Measurements from ENCODE around the gene TWF2. TPM values are rescaled to one million over a fixed set of nuclear protein-coding genes. Genes with fewer than 3 reads are reported as not detected.

TWF2 gene
- total RNA-seq, 1 donor from 2014 or later = 65.2 TPM

- no peaks in the 10 kb centered on the region for H3K36me3 Mint-ChIP-seq (ENCODE audit: low read depth)
Observed at GRCh38 chr3:52242039-52242438, 3.1 kb upstream of the TWF2 start.

GRCh38 chr3:52240886-52241370, 2.0 kb upstream of the TWF2 start:
- no peak for DNase-seq (ENCODE audit: low spot score)
- peaks cover 3% of the 10 kb centered on the region for H3K9me3 Mint-ChIP-seq (ENCODE audit: low read depth)
- H3K27ac Mint-ChIP-seq (ENCODE audit: unreplicated experiment) = peak overlapping the region; percentile 94
- H3K4me3 Mint-ChIP-seq (ENCODE audit: unreplicated experiment) = no peak overlapping the region
- peaks cover 60% of the 10 kb centered on the region for H3K4me1 Mint-ChIP-seq (ENCODE audit: low read depth)
- no peaks in the 10 kb centered on the region for H3K27me3 Mint-ChIP-seq (ENCODE audit: low read depth)
- H3K36me3 Mint-ChIP-seq (ENCODE audit: low read depth) = no peaks in the 10 kb centered on the region
- no peak for TF ChIP-seq CTCF (IDR thresholded peaks at IDR 0.05)

More at GRCh38 chr3:52242039-52242438, 3.1 kb upstream of the TWF2 start:
- no peak for DNase-seq (ENCODE audit: low spot score)
- Mint-ChIP-seq H3K9me3 (ENCODE audit: low read depth) (peaks cover 3% of the 10 kb centered on the region), H3K27ac (ENCODE audit: unreplicated experiment) (no peak overlapping the region), H3K4me1 (ENCODE audit: low read depth) (peaks cover 61% of the 10 kb centered on the region), H3K4me3 (ENCODE audit: unreplicated experiment) (no peak overlapping the region), H3K27me3 (ENCODE audit: low read depth) (no peaks in the 10 kb centered on the region)
- no peak for TF ChIP-seq CTCF (IDR thresholded peaks at IDR 0.05)

GRCh38 chr3:52240059-52240885, 1.3 kb upstream of the TWF2 start:
- Mint-ChIP-seq H3K27me3 (ENCODE audit: low read depth) (no peaks in the 10 kb centered on the region), H3K9me3 (ENCODE audit: low read depth) (peaks cover 3% of the 10 kb centered on the region), H3K27ac (ENCODE audit: unreplicated experiment) (peak overlapping the region; percentile 94), H3K4me3 (ENCODE audit: unreplicated experiment) (peak overlapping the region; percentile 84), H3K4me1 (ENCODE audit: low read depth) (peaks cover 65% of the 10 kb centered on the region), H3K36me3 (ENCODE audit: low read depth) (no peaks in the 10 kb centered on the region)
- TF ChIP-seq CTCF (IDR thresholded peaks at IDR 0.05) = no peak
- DNase-seq (ENCODE audit: low spot score) = peak; percentile 29

GRCh38 chr3:52238193-52238760, 681 bp downstream of the TWF2 start:
- peak overlapping the region; percentile 93 for H3K27ac Mint-ChIP-seq (ENCODE audit: unreplicated experiment)
- H3K36me3 Mint-ChIP-seq (ENCODE audit: low read depth) = peaks cover 8% of the 10 kb centered on the region
- H3K9me3 Mint-ChIP-seq (ENCODE audit: low read depth) = peaks cover under 1% of the 10 kb centered on the region
- no peak for DNase-seq (ENCODE audit: low spot score)
- TF ChIP-seq CTCF (IDR thresholded peaks at IDR 0.05) = no peak
- H3K4me1 Mint-ChIP-seq (ENCODE audit: low read depth) = peaks cover 48% of the 10 kb centered on the region
- peak overlapping the region; percentile 84 for H3K4me3 Mint-ChIP-seq (ENCODE audit: unreplicated experiment)
- no peaks in the 10 kb centered on the region for H3K27me3 Mint-ChIP-seq (ENCODE audit: low read depth)

GRCh38 chr3:52237657-52238172, 1.2 kb downstream of the TWF2 start:
- peak overlapping the region; percentile 93 for H3K27ac Mint-ChIP-seq (ENCODE audit: unreplicated experiment)

More at GRCh38 chr3:52237657-52238172, 1.2 kb downstream of the TWF2 start:
- peak overlapping the region; percentile 84 for H3K4me3 Mint-ChIP-seq (ENCODE audit: unreplicated experiment)
- peak; percentile 94 for DNase-seq (ENCODE audit: low spot score)
- no peaks in the 10 kb centered on the region for H3K27me3 Mint-ChIP-seq (ENCODE audit: low read depth)
- H3K9me3 Mint-ChIP-seq (ENCODE audit: low read depth) = no peaks in the 10 kb centered on the region
- peaks cover 48% of the 10 kb centered on the region for H3K4me1 Mint-ChIP-seq (ENCODE audit: low read depth)
- peaks cover 8% of the 10 kb centered on the region for H3K36me3 Mint-ChIP-seq (ENCODE audit: low read depth)
- peak; percentile 42 for TF ChIP-seq CTCF (IDR thresholded peaks at IDR 0.05)
